H1 (cell line): Measurements from ENCODE around the gene NRXN2. TPM values are rescaled to one million over a fixed set of nuclear protein-coding genes. Genes with fewer than 3 reads are reported as not detected.

Experiments used
- CTCF ChIA-PET: fragments of 300-600 bp; sonication (Branson Sonifier 250); formaldehyde crosslinking; loops from one replicate; lab custom pipeline; 2021; ENCODE audit not compliant: partially characterized antibody; lab: Charles Lee
- POLR2A ChIA-PET: fragments of 300-600 bp; sonication (Branson Sonifier 250); formaldehyde crosslinking; loops from one replicate; lab custom pipeline; 2021; ENCODE audit warnings: inconsistent platforms; ENCODE audit not compliant: partially characterized antibody; lab: Charles Lee
- DNase-seq, 2 experiments: peaks; one replicate each; pipeline versions ENCODE4 v3.0.0 to v3.0.0-alpha.2; 2010 to 2022; ENCODE audit warnings: low spot score in 2 of 2, low read depth in 1 of 2, mixed read lengths in 1 of 2
- FAIRE-seq: peaks from 2 replicates; lab custom pipeline; 2011; peaks lifted over from hg19 to GRCh38; lab: Jason Lieb, UNC
- H2AFZ ChIP-seq: 2 replicates; pipeline ENCODE4 v1.8.1; 2012; ENCODE audit warnings: low read length, inconsistent platforms
- H2AK5ac ChIP-seq: 2 replicates; pipeline ENCODE4 v1.6.1; 2013; ENCODE audit warnings: low read depth, low read length
- H2BK120ac ChIP-seq: replicated peaks from 2 replicates; pipeline ENCODE3; 2013; ENCODE audit warnings: low read depth, low read length, inconsistent platforms
- H2BK12ac ChIP-seq: 2 replicates; pipeline ENCODE4 v1.6.1; 2013; ENCODE audit warnings: low read depth, low read length
- H2BK15ac ChIP-seq: 2 replicates; pipeline ENCODE4 v1.6.1; 2013; ENCODE audit warnings: low read length
- H2BK20ac ChIP-seq: 2 replicates; pipeline ENCODE4 v1.6.1; 2013; ENCODE audit warnings: low read length
- H2BK5ac ChIP-seq: 2 replicates; pipeline ENCODE4 v1.6.1; 2013; ENCODE audit warnings: low read depth, low read length
- H3K14ac ChIP-seq: 2 replicates; pipeline ENCODE4 v1.6.1; 2013; ENCODE audit warnings: inconsistent platforms; ENCODE audit not compliant: insufficient read length
- H3K18ac ChIP-seq: 2 replicates; pipeline ENCODE4 v1.6.1; 2013; ENCODE audit warnings: low read length; ENCODE audit errors: extremely low read depth
- H3K23ac ChIP-seq: 2 replicates; pipeline ENCODE4 v1.6.1; 2013; ENCODE audit warnings: inconsistent platforms; ENCODE audit not compliant: insufficient read length
- H3K23me2 ChIP-seq: 2 replicates; pipeline ENCODE4 v1.6.1; 2013; ENCODE audit warnings: low read depth, low read length
- H3K27ac ChIP-seq: 2 replicates; pipeline ENCODE4 v1.6.1; 2011; ENCODE audit warnings: low read depth, low read length, inconsistent platforms
- H3K27me3 ChIP-seq, 4 experiments: replicated peaks in 1 of 4; 1 replicate in 1 of 4; 2 replicates in 3 of 4; pipeline versions ENCODE4 v1.6.1 to v1.8.1; 2011 to 2013; ENCODE audit warnings: low read length in 3 of 4, mild to moderate bottlenecking in 3 of 4, inconsistent platforms in 2 of 4, mixed read lengths in 2 of 4, moderate library complexity in 1 of 4; ENCODE audit not compliant: control insufficient read depth in 3 of 4, insufficient read depth in 3 of 4; ENCODE audit errors: extremely low read depth in 1 of 4
- H3K36me3 ChIP-seq, 4 experiments: 2 replicates each; pipeline versions ENCODE4 v1.6.1 to v1.8.1; 2011 to 2013; ENCODE audit warnings: mild to moderate bottlenecking in 4 of 4, low read length in 3 of 4, moderate library complexity in 2 of 4, control low read depth in 1 of 4, inconsistent platforms in 1 of 4; ENCODE audit not compliant: insufficient read depth in 4 of 4, control insufficient read depth in 2 of 4
- H3K4ac ChIP-seq: replicated peaks from 2 replicates; pipeline ENCODE3; 2013; ENCODE audit warnings: low read length, low read depth, mixed read lengths, inconsistent platforms; ENCODE audit not compliant: insufficient read length
- H3K4me1 ChIP-seq, 4 experiments: replicated peaks in 1 of 4; 1 replicate in 1 of 4; 2 replicates in 3 of 4; pipeline versions ENCODE4 v1.6.1 to v1.8.1; 2011 to 2013; ENCODE audit warnings: low read length in 3 of 4, inconsistent platforms in 2 of 4, mixed read lengths in 1 of 4; ENCODE audit not compliant: insufficient read depth in 4 of 4, control insufficient read depth in 3 of 4
- H3K4me2 ChIP-seq, 2 experiments: 2 replicates each; pipeline versions ENCODE4 v1.6.1 to v1.8.1; 2011 to 2013; ENCODE audit warnings: low read depth in 2 of 2, low read length in 2 of 2, control low read depth in 1 of 2, inconsistent platforms in 1 of 2, mild to moderate bottlenecking in 1 of 2; ENCODE audit not compliant: insufficient read depth in 1 of 2
- H3K4me3 ChIP-seq, 4 experiments: fragments of 200-600, 300-600 bp in 1 of 4; sonication (generic), shearing (Covaris generic), sonication (Bioruptor Twin) in 1 of 4; 2 replicates each; pipeline versions ENCODE4 v1.5.1 to v1.8.1; 2011 to 2016; ENCODE audit warnings: low read length in 4 of 4, low read depth in 3 of 4, control low read depth in 2 of 4, inconsistent platforms in 2 of 4, mild to moderate bottlenecking in 2 of 4, mixed read lengths in 1 of 4, moderate library complexity in 1 of 4; ENCODE audit not compliant: insufficient read depth in 2 of 4; ENCODE audit errors: extremely low read depth in 1 of 4
- H3K56ac ChIP-seq: replicated peaks from 2 replicates; pipeline ENCODE3; 2013; ENCODE audit warnings: low read depth, mild to moderate bottlenecking, mixed read lengths, low read length, inconsistent platforms; ENCODE audit not compliant: insufficient read length
- H3K79me1 ChIP-seq: 2 replicates; pipeline ENCODE4 v1.6.1; 2013; ENCODE audit warnings: low read depth, low read length, control low read depth
- H3K79me2 ChIP-seq, 2 experiments: 2 replicates each; pipeline versions ENCODE4 v1.6.1 to v1.8.1; 2012 to 2013; ENCODE audit warnings: low read length in 2 of 2, mild to moderate bottlenecking in 2 of 2, inconsistent platforms in 1 of 2; ENCODE audit not compliant: insufficient read depth in 2 of 2, control insufficient read depth in 1 of 2
- H3K9ac ChIP-seq, 4 experiments: replicated peaks in 1 of 4; 1 replicate in 1 of 4; 2 replicates in 3 of 4; pipeline versions ENCODE4 v1.6.1 to v1.8.1; 2011 to 2013; ENCODE audit warnings: low read depth in 3 of 4, low read length in 3 of 4, control low read depth in 2 of 4, mild to moderate bottlenecking in 2 of 4, moderate library complexity in 2 of 4, inconsistent platforms in 1 of 4; ENCODE audit errors: extremely low read depth in 1 of 4
- H3K9me3 ChIP-seq, 2 experiments: 2 replicates each; pipeline versions ENCODE4 v1.6.1 to v1.8.1; 2012 to 2013; ENCODE audit warnings: mild to moderate bottlenecking in 2 of 2, moderate library complexity in 2 of 2, control low read depth in 1 of 2, inconsistent platforms in 1 of 2, low read depth in 1 of 2, low read length in 1 of 2, mixed read lengths in 1 of 2; ENCODE audit not compliant: insufficient read depth in 2 of 2
- H4K20me1 ChIP-seq, 2 experiments: replicated peaks in 1 of 2; 2 replicates each; pipeline versions ENCODE3 to v1.8.1; 2011 to 2013; ENCODE audit warnings: inconsistent platforms in 2 of 2, low read length in 2 of 2, mild to moderate bottlenecking in 1 of 2; ENCODE audit not compliant: insufficient read depth in 2 of 2, control insufficient read depth in 1 of 2
- H4K5ac ChIP-seq: 2 replicates; pipeline ENCODE4 v1.6.1; 2013; ENCODE audit warnings: low read length, low read depth, mixed read lengths, inconsistent platforms; ENCODE audit not compliant: insufficient read length
- H4K8ac ChIP-seq: 2 replicates; pipeline ENCODE4 v1.8.0; 2013; ENCODE audit warnings: mild to moderate bottlenecking, moderate library complexity, low read length, inconsistent platforms; ENCODE audit not compliant: insufficient read depth; ENCODE audit errors: extremely low read depth
- H4K91ac ChIP-seq: replicated peaks from 2 replicates; pipeline ENCODE3; 2013; ENCODE audit warnings: low read length, mixed read lengths, inconsistent platforms; ENCODE audit not compliant: insufficient read length
- BRCA1 ChIP-seq: IDR thresholded peaks from 2 replicates; pipeline ENCODE4 v1.6.1; 2012; ENCODE audit warnings: low read depth, low read length, improper control_type of control experiment
- CBX5 ChIP-seq: fragments of 300-800, 300-1000 bp; sonication (generic); IDR thresholded peaks from 2 replicates; pipeline ENCODE4 v1.7.1; 2016; ENCODE audit warnings: antibody characterized with exemption, low read length, low read depth
- CHD1 ChIP-seq: IDR thresholded peaks from 2 replicates; pipeline ENCODE4 v1.6.1; 2012; ENCODE audit warnings: low read depth, low read length, improper control_type of control experiment
- EP300 ChIP-seq, 2 experiments: IDR thresholded peaks; 1 replicate in 1 of 2; 2 replicates in 1 of 2; pipeline ENCODE4 v1.6.1; 2011 to 2012; ENCODE audit warnings: low read depth in 2 of 2, low read length in 2 of 2, mild to moderate bottlenecking in 2 of 2, borderline replicate concordance in 1 of 2, inconsistent platforms in 1 of 2, moderate library complexity in 1 of 2
- EZH2 ChIP-seq: fragments of 200-600 bp; sonication (generic); IDR thresholded peaks from 2 replicates; pipeline ENCODE4 v1.7.1; 2012; ENCODE audit warnings: low read depth, mild to moderate bottlenecking, moderate library complexity, low read length, inconsistent platforms; ENCODE audit not compliant: severe bottlenecking
- JUN ChIP-seq: IDR thresholded peaks from 2 replicates; pipeline ENCODE4 v1.6.1; 2011; ENCODE audit warnings: low read depth, mild to moderate bottlenecking, improper control_type of control experiment, low read length
- KDM1A ChIP-seq: fragments of 200-600, 300-600 bp; sonication (generic); IDR thresholded peaks from 2 replicates; pipeline ENCODE4 v1.7.1; 2016; ENCODE audit warnings: mild to moderate bottlenecking, low read length, borderline replicate concordance
- NANOG ChIP-seq: IDR thresholded peaks from 2 replicates; pipeline ENCODE4 v1.6.1; 2011; ENCODE audit warnings: low read length, low read depth, mild to moderate bottlenecking, inconsistent platforms; ENCODE audit not compliant: insufficient read depth, poor library complexity, severe bottlenecking
- PHF8 ChIP-seq: fragments of 200-600 bp; sonication (generic); conservative IDR thresholded peaks from 2 replicates; pipeline ENCODE4 v1.7.1; 2012; ENCODE audit warnings: low read depth, mild to moderate bottlenecking, inconsistent platforms, low read length, moderate library complexity
- POLR2AphosphoS5 ChIP-seq: IDR thresholded peaks from 2 replicates; pipeline ENCODE4 v1.6.1; 2011; ENCODE audit warnings: low read depth, low read length
- POU5F1 ChIP-seq: IDR thresholded peaks from 2 replicates; pipeline ENCODE4 v1.6.1; 2011; ENCODE audit warnings: low read depth, mild to moderate bottlenecking, low read length, moderate library complexity
- SP4 ChIP-seq: IDR thresholded peaks from 2 replicates; pipeline ENCODE4 v1.6.1; 2012; ENCODE audit warnings: low read length, inconsistent platforms
- SUZ12 ChIP-seq: fragments of 200-600 bp; sonication (generic); IDR thresholded peaks from 2 replicates; pipeline ENCODE4 v1.6.1; 2012; ENCODE audit warnings: mild to moderate bottlenecking, inconsistent platforms, low read length, moderate library complexity, mixed read lengths
- WGBS, 2 experiments: shearing (Covaris generic) in 1 of 2; methylation state at CpG; one replicate each; pipeline versions ENCODE4 v1.1.6 to v1.1.7; 2013 to 2015; ENCODE audit warnings: low lambda C conversion rate in 2 of 2, mixed read lengths in 2 of 2, inconsistent platforms in 1 of 2, low coverage in 1 of 2, missing lambda C conversion rate in 1 of 2; ENCODE audit not compliant: insufficient replicate concordance in 2 of 2, insufficient coverage in 1 of 2, insufficient read length in 1 of 2; ENCODE audit errors: extremely low coverage in 1 of 2, missing lambda C conversion rate in 1 of 2; 5-methylcytosine and 5-hydroxymethylcytosine counted together
- polyA plus RNA-seq, 7 experiments: library from polyadenylated mRNA; depleted of rRNA in 3 of 7; stranded (reverse) in 5 of 7; unstranded in 2 of 7; fragments of >200 nt in 5 of 7; fragments of 200-250 nt in 2 of 7; gene quantifications; 1 replicate in 5 of 7; 2 replicates in 1 of 7; 4 replicates in 1 of 7; pipeline versions ENCODE4 v1.2.1 to v1.2.3, GENCODE V29; 2011 to 2013; ENCODE audit warnings: missing spikeins in 2 of 7, mixed read lengths in 2 of 7
- total RNA-seq: library from RNA; stranded (reverse); fragmentation: NEBNext Ultra II Directional; extraction: Animal tissue kit (Norgen Biotek cat#: 25700); gene quantifications from 2 replicates; pipeline ENCODE4 v1.2.1, GENCODE V29; 2021

NRXN2 gene
- total and polyA plus RNA-seq, 2 of the 8 experiments (the other 6 are each of a cell fraction or from before 2014, with no cell fraction given): 1.3 to 11.5 TPM

DNA sequence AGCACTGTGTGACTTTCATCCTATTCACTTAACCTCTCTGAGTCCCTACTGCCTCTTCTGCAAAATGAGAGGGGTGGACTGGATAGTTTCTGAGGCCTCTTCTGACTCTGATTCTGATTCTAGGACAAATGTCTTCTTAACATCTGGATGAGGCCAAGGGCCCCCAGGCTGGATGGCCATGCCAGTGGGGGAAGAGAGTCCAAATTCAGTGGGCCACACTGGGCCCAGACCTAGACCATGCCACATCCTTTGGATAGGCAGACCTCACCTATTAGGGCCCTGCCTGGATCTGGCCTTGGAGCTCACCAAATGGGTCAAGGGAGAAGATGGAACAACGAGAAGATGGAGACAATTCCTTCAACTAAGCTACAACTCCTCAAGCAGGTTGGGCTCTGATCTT, 24.6 kb downstream of the NRXN2 start:
- POLR2A ChIA-PET: interaction anchor here (1.6 to 4.3 kb wide), 2 partner anchors 10 to 12 kb away, joined by 3 to 10 read pairs; no protein-coding TSS in a partner anchor
- no peak for TF ChIP-seq POU5F1
- TF ChIP-seq CHD1: no peak
- no peak for TF ChIP-seq NANOG
- no peak for TF ChIP-seq JUN
- no peak for TF ChIP-seq POLR2AphosphoS5
- no peak for TF ChIP-seq PHF8
- no peak for TF ChIP-seq BRCA1
- no peak for TF ChIP-seq SUZ12
- TF ChIP-seq EZH2: no peak
- TF ChIP-seq EP300 (IDR thresholded peaks at IDR 0.05; ENCODE audit: borderline replicate concordance in 1 of 2, low read depth in 2 of 2, low read length in 2 of 2): no peak
- TF ChIP-seq CBX5: no peak
- no peak for TF ChIP-seq KDM1A
- no peak for TF ChIP-seq SP4

More for the DNA sequence above, 24.6 kb downstream of the NRXN2 start:
- Histone ChIP-seq H3K56ac (no peak overlapping the region), H2BK20ac (0 out of 2 replicates have a peak overlapping the region, but pooled peaks have one; percentile 61), H3K27ac (no peak overlapping the region), H2AK5ac (no peak overlapping the region), H3K9me3 (no peaks in the 10 kb centered on the region), H2BK5ac (no peak overlapping the region), H3K23ac (no peak overlapping the region), H3K4me3 (no peak overlapping the region), H3K36me3 (no peaks in the 10 kb centered on the region), H4K8ac (no peak overlapping the region), H2AFZ (no peak overlapping the region), H3K23me2 (no peaks in the 10 kb centered on the region), H3K79me1 (no peaks in the 10 kb centered on the region), H3K14ac (no peak overlapping the region), H3K4ac (no peak overlapping the region), H2BK12ac (no peak overlapping the region), H4K5ac (no peak overlapping the region), H3K4me2 (no peak overlapping the region), H3K4me1 (no peaks in the 10 kb centered on the region; a peak in 2 of 7 replicates), H3K9ac (no peak overlapping the region), H3K27me3 (peaks cover 0 to 4% (median under 1%) of the 10 kb centered on the region in 4 experiments; a peak in 3 of 7 replicates), H2BK15ac (no peak overlapping the region), H4K20me1 (no peaks in the 10 kb centered on the region), H3K18ac (no peak overlapping the region), H3K79me2 (no peaks in the 10 kb centered on the region), H4K91ac (no peak overlapping the region), H2BK120ac (no peak overlapping the region)
- DNase-seq (no peak), FAIRE-seq (no peak)
- WGBS, 2 experiments: 76% methylated on average over 1 of the region's 1 CpG; no CpG with 5 or more reads in 1 of the 2 experiments
- CTCF ChIA-PET: interaction anchor here (0.7 to 5.2 kb wide), 10 partner anchors 10 to 51 kb away, joined by 3 to 30 read pairs (median 4); no protein-coding TSS in a partner anchor
